ENCODE results near the gene KIAA1549. TPM values are rescaled to one million over a fixed set of nuclear protein-coding genes. Genes with fewer than 3 reads are reported as not detected.

The KIAA1549 gene
- total and polyA plus RNA-seq, 10 of the 15 experiments (the other 5 are each of a cell fraction or from before 2014, with no cell fraction given): 0.02 to 0.82 (median 0.22) TPM

GRCh38 chr7:138833596-138833995 is 147.6 kb downstream of the KIAA1549 start:
- CTCF ChIA-PET: interaction anchor here (1.2 to 1.3 kb wide), 2 partner anchors 53 to 95 kb away, joined by 3 to 4 read pairs; no protein-coding TSS in a partner anchor
- RAD21 ChIA-PET (ENCODE audit: unreplicated experiment): no interaction called here
- Histone ChIP-seq H3K9ac (ENCODE audit: control insufficient read depth, insufficient read depth, low read length) (no peak overlapping the region), H3K27ac (ENCODE audit: control insufficient read depth, insufficient read depth) (no peak overlapping the region), H3K4me2 (ENCODE audit: control insufficient read depth, insufficient read depth) (no peak overlapping the region), H3K36me3 (ENCODE audit: control insufficient read depth in 2 of 2, insufficient read depth in 2 of 2, low read length in 1 of 2) (no peaks in the 10 kb centered on the region), H3K27me3 (replicated peaks in 1 of 2; ENCODE audit: control insufficient read depth in 2 of 2, insufficient read depth in 2 of 2, low read length in 1 of 2) (no peaks in the 10 kb centered on the region), H3K4me1 (ENCODE audit: control insufficient read depth, insufficient read depth, low read length) (no peaks in the 10 kb centered on the region), H3K4me3 (no peak overlapping the region), H3K79me2 (ENCODE audit: control insufficient read depth, insufficient read depth, low read length) (no peaks in the 10 kb centered on the region), H3K9me3 (replicated peaks; ENCODE audit: control insufficient read depth, insufficient read depth, low read length) (no peaks in the 10 kb centered on the region), H4K20me1 (ENCODE audit: control insufficient read depth, insufficient read depth) (no peaks in the 10 kb centered on the region), H2AFZ (ENCODE audit: control insufficient read depth, low read depth, low read length) (no peak overlapping the region)
- 15% methylated on average over 5 of the region's 5 CpGs for WGBS (ENCODE audit: insufficient coverage, insufficient replicate concordance, low lambda C conversion rate, missing lambda C conversion rate)
- TF ChIP-seq BRCA1 (IDR thresholded peaks at IDR 0.05; ENCODE audit: low read depth, low read length) (no peak), RCOR1 (conservative IDR thresholded peaks at IDR 0.05; ENCODE audit: low read depth, low read length) (no peak), TCF3 (IDR thresholded peaks at IDR 0.05; ENCODE audit: borderline replicate concordance, insufficient read depth, low read depth, low read length) (no peak), EP300 (IDR thresholded peaks at IDR 0.05; ENCODE audit: borderline replicate concordance in 1 of 2, control insufficient read depth in 1 of 2, low read depth in 2 of 2, low read length in 2 of 2) (no peak), RBBP5 (conservative IDR thresholded peaks at IDR 0.05) (no peak), MTA2 (IDR thresholded peaks at IDR 0.05; ENCODE audit: low read depth) (no peak), CREB1 (IDR thresholded peaks at IDR 0.05; ENCODE audit: low read depth) (no peak), SMARCA5 (IDR thresholded peaks at IDR 0.05) (no peak), EED (IDR thresholded peaks at IDR 0.05; ENCODE audit: low read depth) (no peak), ZNF274 (IDR thresholded peaks at IDR 0.05; ENCODE audit: insufficient read depth, insufficient read length) (no peak)
- ATAC-seq: no peak
- no peak for FAIRE-seq
- POLR2A ChIA-PET: interaction anchor here (0.6 kb wide), 1 partner anchor 36 kb away, joined by 4 read pairs; no protein-coding TSS in a partner anchor
- SMC1A ChIA-PET (ENCODE audit: uncharacterized antibody, unreplicated experiment): interaction anchor here (0.8 to 1.3 kb wide), 3 partner anchors 18 to 25 kb away, joined by 3 read pairs; no protein-coding TSS in a partner anchor
- DNase-seq (ENCODE audit: low read depth, low spot score): no peak
- intact Hi-C loops (cut with micrococcal nuclease; ENCODE audit: unreplicated experiment): no loop called here
- in situ Hi-C loops (cut with MboI): no loop called here
- no TSS peak for BruUV-seq (replicated peaks)
